ENCODE measurements around the gene PPARGC1A. TPM values are rescaled to one million over a fixed set of nuclear protein-coding genes. Genes with fewer than 3 reads are reported as not detected.
A peak's percentile ranks its signal among the peaks of the same experiment; 100 is the strongest.

Gene PPARGC1A
- total and polyA plus RNA-seq, 2 experiments from 2014 or later = 17.7 to 42.3 TPM

DNA sequence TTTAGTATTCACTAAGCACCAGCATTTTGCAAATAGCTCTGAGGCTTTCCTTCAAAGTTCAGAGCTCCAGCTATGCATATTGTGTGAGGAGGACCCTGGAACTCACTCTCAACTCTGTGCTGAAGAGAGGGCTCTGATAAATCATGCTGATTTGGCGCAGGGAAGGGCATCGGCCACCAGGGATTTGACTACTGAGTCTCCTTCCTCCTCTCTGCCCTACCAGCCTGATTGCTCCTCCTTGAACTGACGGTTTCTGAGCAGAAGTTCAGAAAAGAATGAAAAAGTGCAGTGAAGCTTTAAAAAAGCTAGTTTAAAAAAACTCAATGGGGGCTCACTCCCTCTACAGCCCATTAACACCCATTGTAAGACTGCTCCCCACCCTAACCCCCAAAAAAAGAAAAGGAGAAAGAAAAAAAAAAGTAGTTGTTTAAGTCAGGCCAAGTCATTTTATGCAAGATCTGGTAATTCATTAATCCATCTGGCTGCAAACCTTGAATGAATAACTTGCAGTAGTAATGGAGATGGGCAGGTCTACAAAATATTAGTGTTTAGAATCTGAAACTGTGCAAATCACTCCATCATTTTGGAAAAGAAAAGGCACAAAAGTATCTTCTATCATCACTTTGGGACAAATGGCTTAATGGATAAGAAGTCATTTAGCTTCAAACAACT is 13.3 kb downstream of the PPARGC1A start:
- no peak for DNase-seq (ENCODE audit: low read depth in 1 of 2, low spot score in 1 of 2)
- peak overlapping the region; percentile 86 for H3K27ac ChIP-seq
- no peak overlapping the region for H3K4me3 ChIP-seq
- H3K9me3 ChIP-seq (ENCODE audit: low read depth) = no peaks in the 10 kb centered on the region
- H3K36me3 ChIP-seq = peaks cover 3% of the 10 kb centered on the region
- no peak for TF ChIP-seq CTCF (IDR thresholded peaks at IDR 0.05; ENCODE audit: low read depth, low read length)
- peaks cover 92% of the 10 kb centered on the region for H3K4me1 ChIP-seq (ENCODE audit: low read depth)
- no peaks in the 10 kb centered on the region for H3K27me3 ChIP-seq

GRCh38 chr4:23875317-23875716 is 14.5 kb downstream of the PPARGC1A start:
- DNase-seq (ENCODE audit: low read depth in 1 of 2, low spot score in 1 of 2) = no peak
- Histone ChIP-seq H3K36me3 (peaks cover 1% of the 10 kb centered on the region), H3K27ac (peak overlapping the region; percentile 86), H3K4me1 (ENCODE audit: low read depth) (peaks cover 92% of the 10 kb centered on the region), H3K27me3 (no peaks in the 10 kb centered on the region), H3K9me3 (ENCODE audit: low read depth) (no peaks in the 10 kb centered on the region), H3K4me3 (no peak overlapping the region)
- no peak for TF ChIP-seq CTCF (IDR thresholded peaks at IDR 0.05; ENCODE audit: low read depth, low read length)

GRCh38 chr4:23874536-23874901 is 15.3 kb downstream of the PPARGC1A start:
- peaks cover 91% of the 10 kb centered on the region for H3K4me1 ChIP-seq (ENCODE audit: low read depth)
- no peak for DNase-seq (ENCODE audit: low read depth in 1 of 2, low spot score in 1 of 2)
- peak overlapping the region; percentile 86 for H3K27ac ChIP-seq
- TF ChIP-seq CTCF (IDR thresholded peaks at IDR 0.05; ENCODE audit: low read depth, low read length) = no peak
- H3K9me3 ChIP-seq (ENCODE audit: low read depth) = no peaks in the 10 kb centered on the region
- H3K27me3 ChIP-seq = no peaks in the 10 kb centered on the region
- no peaks in the 10 kb centered on the region for H3K36me3 ChIP-seq
- no peak overlapping the region for H3K4me3 ChIP-seq

GRCh38 chr4:23873717-23874535 is 15.9 kb downstream of the PPARGC1A start:
- Histone ChIP-seq H3K36me3 (no peaks in the 10 kb centered on the region), H3K4me3 (no peak overlapping the region), H3K4me1 (ENCODE audit: low read depth) (peaks cover 93% of the 10 kb centered on the region), H3K27ac (peak overlapping the region; percentile 86), H3K9me3 (ENCODE audit: low read depth) (no peaks in the 10 kb centered on the region), H3K27me3 (no peaks in the 10 kb centered on the region)
- DNase-seq (ENCODE audit: low read depth in 1 of 2, low spot score in 1 of 2) = no peak
- TF ChIP-seq CTCF (IDR thresholded peaks at IDR 0.05; ENCODE audit: low read depth, low read length) = no peak

GRCh38 chr4:23871426-23871825 is 18.4 kb downstream of the PPARGC1A start:
- peak overlapping the region; percentile 63 for H3K27ac ChIP-seq
- peaks cover 95% of the 10 kb centered on the region for H3K4me1 ChIP-seq (ENCODE audit: low read depth)
- H3K36me3 ChIP-seq = no peaks in the 10 kb centered on the region
- TF ChIP-seq CTCF (IDR thresholded peaks at IDR 0.05; ENCODE audit: low read depth, low read length) = no peak
- H3K9me3 ChIP-seq (ENCODE audit: low read depth) = no peaks in the 10 kb centered on the region
- DNase-seq (ENCODE audit: low read depth in 1 of 2, low spot score in 1 of 2) = no peak
- H3K27me3 ChIP-seq = no peaks in the 10 kb centered on the region
- H3K4me3 ChIP-seq = no peak overlapping the region
